MM.1S (cell line): ENCODE data around the gene CDH12.

Experiments
- CTCF ChIP-seq: fragments of 300-600 bp; sonication (generic); IDR thresholded peaks from 2 replicates; pipeline ENCODE4 v1.5.1; 2016; ENCODE audit warnings: antibody characterized with exemption, low read length, mixed read lengths
- EZH2 ChIP-seq: fragments of 300-600 bp; sonication (generic); optimal IDR thresholded peaks from 2 replicates; pipeline ENCODE3; 2017; ENCODE audit warnings: low read depth, mild to moderate bottlenecking, antibody characterized with exemption, low read length, mixed read lengths
- EZH2phosphoT487 ChIP-seq: fragments of 300-600 bp; sonication (generic); IDR thresholded peaks from 2 replicates; pipeline ENCODE4 v1.6.1; 2018; ENCODE audit warnings: antibody characterized with exemption, low read length

- TF ChIP-seq CTCF (no peak), EZH2 (no peak), EZH2phosphoT487 (no peak)
Measured at GRCh38 chr5:21889581-21889980, 963.6 kb downstream of the CDH12 start.
